B cell (primary cell): Measurements from ENCODE around the gene STAT4. TPM values are rescaled to one million over a fixed set of nuclear protein-coding genes. Genes with fewer than 3 reads are reported as not detected.

Experiments used
- ATAC-seq: fragments of 200-7000 bp; cut with Tn5 transposase; one replicate; pipeline ENCODE4 v1.10.0; 2021; ENCODE audit warnings: low read depth, mild to moderate bottlenecking, moderate number of reproducible peaks, moderate library complexity
- CTCF ChIA-PET: fragments of 350-600 bp; sonication (Branson Sonifier 250); formaldehyde crosslinking; loops from one replicate; lab custom pipeline; 2021; ENCODE audit warnings: antibody characterized with exemption, inconsistent platforms; lab: Charles Lee
- POLR2A ChIA-PET: fragments of 350-600 bp; sonication (Branson Sonifier 250); formaldehyde crosslinking; loops from one replicate; lab custom pipeline; 2021; ENCODE audit warnings: antibody characterized with exemption; lab: Charles Lee
- DNase-seq: peaks from one replicate; pipeline ENCODE4 v3.0.0; 2013
- H2AFZ ChIP-seq: 2 replicates; pipeline ENCODE4 v1.6.1; 2012; ENCODE audit warnings: mild to moderate bottlenecking, low read depth, low read length; ENCODE audit not compliant: insufficient read depth, poor library complexity, severe bottlenecking
- H3K27ac ChIP-seq, 2 donors: 1 replicate in 1 of 2; 2 replicates in 1 of 2; pipeline ENCODE4 v1.5.1; 2012 to 2013; ENCODE audit warnings: low read length in 2 of 2, mild to moderate bottlenecking in 2 of 2, moderate library complexity in 1 of 2
- H3K27me3 ChIP-seq, 4 experiments: fragments of 200-600 bp in 1 of 4; sonication (generic) in 1 of 4; replicated peaks in 1 of 4; 1 replicate in 2 of 4; 2 replicates in 2 of 4; pipeline versions ENCODE4 v1.6.1 to v1.7.0; 2013 to 2016; ENCODE audit warnings: low read length in 3 of 4, mild to moderate bottlenecking in 2 of 4, mixed read lengths in 1 of 4, moderate library complexity in 1 of 4; ENCODE audit not compliant: insufficient read depth in 4 of 4, control insufficient read depth in 3 of 4; ENCODE audit errors: control extremely low read depth in 1 of 4
- H3K36me3 ChIP-seq, 2 experiments: replicated peaks in 1 of 2; 1 replicate in 1 of 2; 2 replicates in 1 of 2; pipeline versions ENCODE4 v1.6.1 to v1.7.1; 2013; ENCODE audit warnings: low read length in 1 of 2; ENCODE audit not compliant: insufficient read depth in 2 of 2, control insufficient read depth in 1 of 2; ENCODE audit errors: control extremely low read depth in 1 of 2, extremely low read depth in 1 of 2
- H3K4me1 ChIP-seq, 2 donors: fragments of 200-600 bp in 1 of 2; sonication (generic) in 1 of 2; 1 replicate in 1 of 2; 2 replicates in 1 of 2; pipeline versions ENCODE4 v1.5.1 to v1.6.1; 2013 to 2017; ENCODE audit warnings: low read length in 2 of 2; ENCODE audit not compliant: control insufficient read depth in 2 of 2, insufficient read depth in 2 of 2
- H3K4me2 ChIP-seq: replicated peaks from 2 replicates; pipeline ENCODE3; 2012; ENCODE audit warnings: mild to moderate bottlenecking, low read depth, low read length; ENCODE audit not compliant: poor library complexity, severe bottlenecking
- H3K4me3 ChIP-seq, 5 experiments: fragments of 200-600 bp in 1 of 5; sonication (generic) in 1 of 5; 1 replicate in 3 of 5; 2 replicates in 2 of 5; pipeline versions ENCODE4 v1.5.1 to v1.7.0; 2011 to 2016; ENCODE audit warnings: low read length in 4 of 5, mild to moderate bottlenecking in 4 of 5, low read depth in 2 of 5, control low read depth in 1 of 5, moderate library complexity in 1 of 5; ENCODE audit not compliant: insufficient read depth in 1 of 5; ENCODE audit errors: control extremely low read depth in 1 of 5, extremely low read depth in 1 of 5
- H3K79me2 ChIP-seq: fragments of 200-600 bp; sonication (generic); one replicate; pipeline ENCODE4 v1.6.0; 2016; ENCODE audit warnings: low read length; ENCODE audit not compliant: control insufficient read depth, insufficient read depth
- H3K9ac ChIP-seq: fragments of 200-600 bp; sonication (generic); 2 replicates; pipeline ENCODE4 v1.6.1; 2017; ENCODE audit warnings: mild to moderate bottlenecking, low read length, moderate library complexity
- H3K9me3 ChIP-seq, 3 donors: one replicate each; pipeline versions ENCODE4 v1.6.1 to v1.7.1; 2013; ENCODE audit warnings: low read length in 2 of 3; ENCODE audit not compliant: control insufficient read depth in 2 of 3, insufficient read depth in 1 of 3; ENCODE audit errors: control extremely low read depth in 1 of 3
- H4K20me1 ChIP-seq: 2 replicates; pipeline ENCODE4 v1.6.0; 2012; ENCODE audit warnings: mild to moderate bottlenecking, low read length; ENCODE audit not compliant: insufficient read depth, control insufficient read depth, poor library complexity, severe bottlenecking
- H3K27ac Mint-ChIP-seq: one replicate; pipeline ENCODE4 v1.8.0; 2021; ENCODE audit warnings: mixed read lengths
- H3K27me3 Mint-ChIP-seq: one replicate; pipeline ENCODE4 v1.8.0; 2021; ENCODE audit warnings: mixed read lengths
- H3K4me1 Mint-ChIP-seq: one replicate; pipeline ENCODE4 v1.8.0; 2021; ENCODE audit warnings: mixed read lengths
- H3K4me3 Mint-ChIP-seq: one replicate; pipeline ENCODE4 v1.8.0; 2021; ENCODE audit warnings: mixed read lengths
- H3K9me3 Mint-ChIP-seq: one replicate; pipeline ENCODE4 v1.8.0; 2022; ENCODE audit warnings: mixed read lengths; ENCODE audit not compliant: insufficient read depth
- CTCF ChIP-seq: fragments of 200-600 bp; IDR thresholded peaks from one replicate; pipeline ENCODE4 v1.8.0; 2022; ENCODE audit warnings: antibody characterized with exemption, mild to moderate bottlenecking
- EZH2 ChIP-seq: IDR thresholded peaks from 2 replicates; pipeline ENCODE4 v1.6.1; 2012; ENCODE audit warnings: borderline replicate concordance, low read depth, mild to moderate bottlenecking, moderate library complexity, low read length; ENCODE audit not compliant: insufficient read depth, poor library complexity, severe bottlenecking
- WGBS: methylation state at CpG from one replicate; pipeline ENCODE4 v1.1.5; 2013; ENCODE audit warnings: missing lambda C conversion rate; ENCODE audit not compliant: insufficient coverage; 5-methylcytosine and 5-hydroxymethylcytosine counted together
- intact Hi-C: fragments of 100-400 bp; cut with micrococcal nuclease; formaldehyde crosslinking; loops from one replicate; pipeline ENCODE4 v1.10.0; 2022
- polyA plus RNA-seq: library from polyadenylated mRNA; depleted of rRNA; stranded (reverse); fragments of >200 nt; gene quantifications from 2 replicates; pipeline ENCODE4 v1.2.3, GENCODE V29; 2012
- total RNA-seq, 2 donors: library from RNA; stranded (reverse); fragments of 120-200 nt in 1 of 2; gene quantifications; 1 replicate in 1 of 2; 2 replicates in 1 of 2; pipeline versions ENCODE4 v1.2.3 to v1.2.4, GENCODE V29; 2013 to 2022

Gene STAT4
- total and polyA plus RNA-seq, 2 donors (not counting 1 experiment from before 2014, with no cell fraction given), result 2.0 to 62.1 TPM

GRCh38 chr2:191081411-191082155 lies 69.2 kb downstream of the STAT4 start:
- TF ChIP-seq CTCF, result no peak
- no peak for TF ChIP-seq EZH2

GRCh38 chr2:191078165-191078867 lies 72.5 kb downstream of the STAT4 start:
- no CpG with 5 or more reads among the region's 3 CpGs for WGBS
- Mint-ChIP-seq H3K9me3 (no peaks in the 10 kb centered on the region), H3K27me3 (no peaks in the 10 kb centered on the region), H3K27ac (no peak overlapping the region), H3K4me3 (no peak overlapping the region), H3K4me1 (no peaks in the 10 kb centered on the region)
- no peak for ATAC-seq
- Histone ChIP-seq H3K9ac (no peak overlapping the region), H3K27ac (no peak overlapping the region), H4K20me1 (no peaks in the 10 kb centered on the region), H3K4me2 (no peak overlapping the region), H3K4me3 (no peak overlapping the region), H2AFZ (no peak overlapping the region), H3K9me3 (peaks cover 0 to 2% (median 0%) of the 10 kb centered on the region in 3 donors), H3K36me3 (no peaks in the 10 kb centered on the region), H3K79me2 (no peaks in the 10 kb centered on the region), H3K4me1 (no peaks in the 10 kb centered on the region), H3K27me3 (no peaks in the 10 kb centered on the region)
- ChIA-PET CTCF (no interaction called here), POLR2A (no interaction called here)
- intact Hi-C loops, result no loop called here
- no peak for DNase-seq
- no peak for TF ChIP-seq EZH2
- no peak for TF ChIP-seq CTCF

More at GRCh38 chr2:191081411-191082155, 69.2 kb downstream of the STAT4 start:
- Mint-ChIP-seq H3K27ac (no peak overlapping the region), H3K4me3 (no peak overlapping the region), H3K9me3 (no peaks in the 10 kb centered on the region), H3K4me1 (no peaks in the 10 kb centered on the region), H3K27me3 (no peaks in the 10 kb centered on the region)
- Histone ChIP-seq H3K4me2 (no peak overlapping the region), H3K79me2 (no peaks in the 10 kb centered on the region), H3K4me3 (no peak overlapping the region), H3K9me3 (peaks cover 0 to 9% (median 3%) of the 10 kb centered on the region in 3 donors), H3K4me1 (no peaks in the 10 kb centered on the region), H4K20me1 (no peaks in the 10 kb centered on the region), H2AFZ (no peak overlapping the region), H3K9ac (no peak overlapping the region), H3K36me3 (no peaks in the 10 kb centered on the region), H3K27ac (no peak overlapping the region), H3K27me3 (no peaks in the 10 kb centered on the region)
- POLR2A ChIA-PET, result no interaction called here
- no CpG with 5 or more reads among the region's 3 CpGs for WGBS
- ATAC-seq, result no peak
- no peak for DNase-seq
- intact Hi-C loops, result no loop called here
- CTCF ChIA-PET, result no interaction called here
